ENCODE results near the gene SH3PXD2B.
"Not testable (repeated sequence)": the region's sequence is repeated elsewhere in the genome, so short reads cannot be mapped to it uniquely, and the experiment has no call there.

SH3PXD2B gene

DNA sequence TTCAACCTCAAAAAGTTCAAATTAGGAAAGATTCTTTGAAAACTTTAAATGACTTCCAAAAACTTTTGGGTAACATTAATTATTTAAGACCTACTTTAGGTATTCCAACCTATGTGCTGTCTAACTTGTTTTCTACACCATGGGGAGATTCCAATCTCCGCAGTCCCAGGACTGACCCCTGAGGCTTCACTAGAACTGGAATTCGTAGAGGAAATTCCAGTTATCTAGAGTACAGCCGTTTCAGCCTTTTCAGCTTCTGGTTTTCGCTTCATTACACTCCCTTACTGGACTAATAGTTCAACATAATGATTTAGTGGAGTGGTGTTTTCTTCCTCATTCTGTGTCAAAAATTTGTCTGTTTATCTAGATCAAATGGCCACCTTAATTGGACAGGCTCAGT lies 55.7 kb downstream of the SH3PXD2B start:
- not testable (repeated sequence) for DNase-seq

DNA sequence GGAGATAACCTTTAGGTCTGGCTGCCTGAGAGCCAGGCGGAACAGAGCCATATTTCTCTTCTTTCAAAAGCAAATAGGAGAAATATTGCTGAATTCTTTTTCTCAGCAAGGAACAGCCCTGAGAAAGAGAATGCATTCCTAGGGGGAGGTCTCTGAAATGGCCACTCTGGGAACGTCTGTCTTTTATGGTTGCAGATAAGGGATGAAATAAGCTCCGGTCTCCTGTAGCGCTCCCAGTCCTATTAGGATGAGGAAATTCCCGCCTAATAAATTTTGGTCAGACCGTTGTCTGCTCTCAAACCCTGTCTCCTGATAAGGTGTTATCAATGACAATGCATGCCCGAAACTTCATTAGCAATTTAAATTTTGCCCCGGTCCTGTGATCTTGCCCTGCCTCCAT lies 57.3 kb downstream of the SH3PXD2B start:
- DNase-seq = not testable (repeated sequence)

DNA sequence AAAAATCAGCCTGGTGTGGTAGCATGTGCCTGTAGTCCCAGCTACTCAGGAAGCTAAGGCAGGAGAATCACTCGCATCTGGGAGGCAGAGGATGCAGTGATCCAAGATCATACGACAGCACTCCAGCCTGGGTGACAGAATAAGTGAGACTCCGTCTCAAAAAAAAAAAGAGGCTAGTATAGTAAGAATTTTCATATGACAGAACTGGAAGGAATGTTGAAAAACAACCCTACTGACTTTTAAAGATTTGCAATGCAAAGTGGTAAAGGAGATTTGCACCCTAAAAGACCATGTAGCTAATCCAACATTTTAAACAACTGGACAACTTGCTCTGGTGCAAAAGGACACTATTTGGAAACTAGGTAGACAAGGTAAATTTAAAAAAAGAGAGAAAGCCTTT lies 58.1 kb downstream of the SH3PXD2B start:
- no peak for DNase-seq

DNA sequence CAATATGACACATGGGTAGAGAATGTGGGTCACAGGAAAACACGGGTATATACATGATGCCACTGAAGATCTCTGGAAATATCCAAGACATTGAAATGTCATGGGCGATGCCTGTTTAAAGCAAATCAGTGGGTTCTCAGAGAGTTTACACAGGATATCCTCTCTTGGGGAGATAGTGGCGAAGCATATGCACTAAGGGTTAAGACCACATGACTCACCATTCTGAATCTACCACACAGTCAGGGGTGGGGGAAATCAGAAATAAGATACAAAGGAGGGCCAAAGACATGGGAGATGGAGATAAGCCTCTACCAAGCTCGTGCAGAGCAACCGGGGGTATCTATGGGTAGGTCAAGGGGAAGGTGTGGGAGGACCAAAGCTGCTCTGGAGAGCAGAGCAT lies 58.8 kb downstream of the SH3PXD2B start:
- DNase-seq = no peak

DNA sequence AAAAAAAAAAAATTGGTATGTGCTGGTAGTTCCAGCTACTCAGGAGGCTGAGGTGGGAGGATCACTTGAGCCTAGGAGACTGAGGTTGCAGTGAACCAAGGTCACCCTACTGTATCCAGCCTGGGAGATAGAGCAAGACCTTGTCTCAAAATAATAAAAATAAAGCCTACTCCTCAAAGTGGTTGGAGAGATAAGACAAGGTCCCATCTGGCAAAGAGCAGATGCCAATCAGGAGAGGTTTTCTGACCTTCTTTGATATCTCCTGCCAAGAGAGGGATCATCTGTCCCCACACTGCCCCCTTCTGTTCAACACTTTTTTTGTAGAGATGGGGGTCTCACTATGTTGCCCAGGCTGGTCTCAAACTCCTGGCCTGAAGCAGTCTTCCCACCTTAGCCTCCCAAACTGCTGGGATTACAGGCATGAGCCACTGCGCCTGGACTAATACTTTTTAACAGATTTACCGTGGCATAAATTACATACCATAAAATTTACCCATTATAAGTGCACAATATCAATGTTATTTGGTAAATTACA lies 64.7 kb downstream of the SH3PXD2B start:
- no peak for DNase-seq

DNA sequence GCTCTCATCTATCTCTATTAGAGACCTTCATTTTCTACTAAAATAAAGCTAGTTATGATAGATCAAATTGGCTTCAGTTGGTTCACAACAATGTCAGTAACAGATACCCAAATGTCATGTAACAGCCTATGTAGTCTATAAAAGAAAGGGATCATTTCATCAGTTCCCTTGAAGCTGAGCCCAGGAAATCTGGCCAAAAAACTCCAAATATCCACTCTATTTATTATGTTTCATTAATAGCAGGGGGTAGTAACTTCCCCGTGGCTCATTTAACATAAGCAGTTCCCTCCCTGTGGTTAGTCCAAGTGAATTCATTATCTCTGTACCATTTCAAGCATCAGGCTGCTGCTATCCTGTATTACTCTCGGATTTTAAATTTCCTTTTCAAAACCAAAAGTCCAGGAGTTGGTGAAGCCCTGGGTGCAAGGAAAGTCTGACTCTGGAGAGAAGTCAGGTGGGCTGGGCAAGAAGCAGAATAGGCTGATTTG lies 66.0 kb downstream of the SH3PXD2B start:
- no peak for DNase-seq

DNA sequence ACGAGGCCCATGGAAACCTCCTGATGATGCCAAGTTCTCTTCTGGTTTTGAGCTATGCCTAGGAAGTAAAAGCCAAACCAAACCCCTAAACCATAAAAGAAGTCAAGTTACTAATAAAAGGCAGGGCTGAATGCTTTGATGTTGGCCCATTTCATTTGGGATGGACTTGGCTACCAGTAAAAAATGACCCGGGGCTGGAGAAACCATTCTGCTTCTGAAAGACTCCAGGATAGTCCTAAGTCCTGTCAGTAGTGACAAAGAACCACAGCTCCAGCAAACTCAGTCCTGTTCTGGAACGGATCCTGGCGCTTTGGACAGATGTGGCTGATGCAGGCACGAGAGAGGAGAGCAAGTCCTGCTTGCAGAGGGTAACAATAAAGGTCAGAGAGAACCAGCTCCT lies 68.6 kb downstream of the SH3PXD2B start:
- no peak for DNase-seq

DNA sequence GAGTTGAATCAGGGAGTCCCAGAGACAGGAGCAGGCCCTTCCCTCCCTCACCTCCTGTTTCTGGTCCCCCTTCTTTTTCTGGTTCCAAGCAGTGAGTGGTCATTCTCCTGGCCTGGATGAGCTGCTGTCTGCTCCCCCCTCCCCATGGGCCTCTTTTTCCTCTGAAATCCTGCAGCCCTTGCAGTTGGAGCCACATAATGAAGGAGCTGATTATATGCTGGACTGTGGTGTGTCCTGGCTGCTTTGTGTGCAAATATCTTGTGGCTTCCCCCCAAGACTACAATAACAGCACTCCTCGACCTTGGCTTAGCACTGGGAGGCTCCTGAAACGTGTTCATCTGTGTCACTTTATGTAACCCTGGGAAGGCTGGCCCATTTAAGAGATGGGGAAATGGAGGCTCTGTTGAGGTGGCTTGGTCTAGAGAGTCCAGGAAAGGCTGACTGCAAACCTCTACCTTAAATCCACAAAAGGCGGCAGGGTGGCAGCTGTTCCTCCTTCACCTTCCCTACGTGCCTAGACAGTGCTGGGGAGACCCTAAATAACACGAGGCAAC lies 69.2 kb downstream of the SH3PXD2B start:
- DNase-seq = no peak

DNA sequence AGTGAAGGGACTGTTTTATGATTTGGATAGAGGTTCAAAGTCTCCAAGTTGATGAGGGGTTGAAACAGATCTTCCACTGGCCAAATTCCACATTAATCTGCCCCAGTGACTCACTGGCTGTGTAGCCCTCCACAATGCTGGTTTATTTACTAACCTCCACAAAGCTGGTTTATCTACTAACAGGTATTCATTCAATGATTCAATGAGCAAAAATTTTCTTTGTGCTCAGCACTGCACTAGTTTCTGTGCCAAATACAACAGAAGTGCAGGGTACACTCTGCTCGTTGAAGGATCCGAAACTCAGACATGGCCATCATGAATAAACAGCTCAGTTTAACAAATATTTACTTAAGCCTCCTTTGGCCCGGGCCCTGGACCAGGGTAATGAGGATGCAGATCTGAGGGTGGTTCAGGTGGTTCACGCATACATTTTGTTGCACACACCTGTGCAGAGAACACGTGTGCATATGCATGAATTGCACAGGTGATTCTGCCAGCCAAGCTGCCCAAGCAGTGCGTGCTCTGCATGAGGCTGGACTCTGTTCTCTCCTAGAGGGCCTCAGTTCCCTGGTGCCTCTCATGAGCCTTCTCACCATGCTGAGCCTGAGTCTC lies 71.0 kb downstream of the SH3PXD2B start:
- no peak for DNase-seq

DNA sequence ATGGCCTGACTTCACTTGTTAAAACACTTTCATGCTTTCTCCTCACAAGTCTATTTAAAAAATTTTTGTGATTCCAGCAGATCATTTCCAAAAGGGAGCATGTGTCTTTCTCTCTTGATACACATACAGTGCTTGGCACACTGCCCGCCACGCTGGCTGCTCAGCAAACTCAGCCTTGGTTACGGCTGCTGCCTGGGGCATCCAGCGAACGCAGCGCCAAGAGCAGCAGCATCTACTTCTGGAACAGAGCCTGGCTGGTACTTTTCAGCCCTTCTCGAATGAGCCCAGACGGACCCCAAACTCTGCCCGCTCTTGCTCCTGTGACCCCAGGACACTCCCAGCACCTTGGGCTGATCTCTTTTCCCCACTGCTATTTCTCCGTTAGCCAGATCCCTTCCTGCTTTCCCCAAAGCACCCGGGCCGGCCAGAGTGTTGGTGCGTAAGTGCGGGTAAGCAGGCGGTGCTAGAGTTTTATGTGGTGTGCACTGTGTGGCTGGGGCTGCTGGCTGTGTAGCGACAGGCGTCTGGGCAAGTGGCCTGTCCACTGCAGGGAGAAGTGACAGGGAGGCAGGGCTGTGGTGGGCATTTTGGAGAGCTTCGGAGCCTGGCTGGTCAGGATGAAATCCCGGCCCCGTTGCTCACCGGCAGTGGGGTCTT lies 73.2 kb downstream of the SH3PXD2B start:
- no peak for DNase-seq

DNA sequence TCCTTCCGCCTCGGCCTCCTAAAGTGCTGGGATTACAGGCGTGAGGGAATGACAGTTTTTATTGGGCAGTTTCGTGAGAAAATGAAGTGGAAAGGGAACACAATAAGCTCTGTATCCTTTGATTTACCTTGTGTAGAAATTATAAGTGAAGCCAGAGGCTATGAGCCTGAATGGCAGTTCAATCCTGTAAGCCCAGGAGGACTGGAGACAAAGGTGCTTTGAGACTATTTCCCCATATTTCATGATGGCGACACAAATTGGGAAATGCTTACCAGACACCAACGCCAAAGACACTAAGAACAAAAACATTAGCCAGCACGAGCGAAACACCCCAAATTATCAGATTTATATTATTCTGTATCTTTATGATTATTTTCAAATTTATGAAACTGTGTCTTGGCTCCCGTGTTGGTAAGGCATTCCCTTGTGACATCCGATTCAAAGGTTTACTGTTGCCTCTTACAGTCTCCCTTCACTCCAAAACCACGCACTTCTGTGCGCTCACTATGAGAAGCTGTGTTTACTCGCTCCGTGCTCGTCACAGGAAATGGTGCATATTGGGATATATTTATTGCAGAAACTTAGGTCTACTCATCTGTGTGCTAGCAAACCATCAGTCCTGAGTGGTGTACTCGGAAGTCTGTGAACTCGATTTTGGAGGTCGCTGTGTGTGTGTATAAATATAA lies 73.9 kb downstream of the SH3PXD2B start:
- no peak for DNase-seq

DNA sequence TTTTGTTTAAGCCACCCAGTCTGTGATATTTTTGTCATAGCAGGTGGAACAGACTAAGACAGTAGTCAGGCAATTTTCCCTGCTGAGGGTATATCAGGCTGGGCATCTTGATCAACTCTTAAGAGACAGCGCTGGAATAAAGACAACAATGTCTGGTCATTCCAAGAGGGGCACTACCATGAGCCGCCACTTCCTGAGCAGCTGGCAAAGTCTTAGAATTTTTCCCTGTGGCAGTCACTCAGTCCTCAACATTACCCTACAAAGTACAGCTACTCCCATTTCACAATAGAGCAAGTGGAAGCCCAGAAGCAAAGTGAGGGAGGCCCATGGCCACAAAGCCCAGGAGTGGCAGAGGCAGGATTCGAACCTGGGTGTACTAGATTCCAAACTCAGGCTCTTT lies 74.8 kb downstream of the SH3PXD2B start:
- no peak for DNase-seq

DNA sequence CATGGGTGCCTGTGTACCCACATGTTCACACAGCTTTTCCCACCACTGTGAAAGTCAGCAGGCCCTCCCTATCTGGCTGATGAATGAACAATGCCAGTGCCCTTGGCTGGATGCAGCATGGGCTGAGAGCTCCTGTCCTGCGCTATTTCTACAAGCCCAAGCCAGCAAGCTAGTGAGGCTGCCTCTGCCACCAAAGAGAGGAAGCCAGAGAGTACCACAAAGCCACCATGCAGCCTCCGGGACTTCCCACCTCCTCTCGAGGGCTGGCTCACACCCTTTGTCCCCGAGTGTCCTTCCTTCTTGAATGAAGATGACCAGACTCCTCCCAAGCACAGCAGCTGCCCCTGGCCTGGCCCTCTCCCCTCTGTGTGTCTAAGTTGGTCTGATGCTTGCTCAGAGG lies 76.5 kb downstream of the SH3PXD2B start:
- no peak for DNase-seq

DNA sequence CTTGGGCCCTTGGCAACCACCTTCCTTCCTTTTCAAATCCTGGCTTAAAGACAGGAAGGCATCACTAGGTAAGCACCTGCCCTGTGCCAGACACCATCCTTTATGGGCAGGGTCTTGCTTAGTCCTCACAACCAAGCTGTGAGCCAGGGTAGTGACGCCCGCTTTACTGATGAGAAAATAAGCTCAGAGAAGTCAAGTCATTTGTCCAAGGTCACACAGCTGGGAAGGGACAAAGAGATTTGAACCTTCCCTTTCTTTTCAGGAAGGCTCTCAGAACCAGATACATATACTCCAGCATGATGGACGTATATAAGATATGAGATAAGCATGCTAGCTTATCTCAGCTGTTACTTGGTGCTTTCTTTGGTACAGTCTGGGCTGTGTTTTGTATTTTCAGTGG lies 76.9 kb downstream of the SH3PXD2B start:
- no peak for DNase-seq

DNA sequence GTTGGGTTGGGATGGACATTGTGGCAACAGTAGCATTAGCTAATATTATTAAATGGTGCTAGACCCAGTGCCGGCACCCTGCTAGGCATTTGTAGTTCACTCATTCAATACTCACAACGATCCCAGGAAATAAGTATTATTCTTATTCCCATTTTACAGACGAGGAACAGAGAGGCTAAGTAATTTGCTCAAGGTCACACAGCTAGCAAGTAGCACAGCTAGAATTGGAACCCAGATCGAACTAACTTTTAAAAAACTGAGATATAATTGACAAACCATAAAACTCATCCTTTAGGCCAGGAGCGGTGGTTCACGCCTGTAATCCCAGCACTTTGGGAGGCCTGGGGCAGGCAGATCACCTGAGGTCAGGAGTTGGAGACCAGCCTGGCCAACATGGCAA lies 79.5 kb downstream of the SH3PXD2B start:
- no peak for DNase-seq

DNA sequence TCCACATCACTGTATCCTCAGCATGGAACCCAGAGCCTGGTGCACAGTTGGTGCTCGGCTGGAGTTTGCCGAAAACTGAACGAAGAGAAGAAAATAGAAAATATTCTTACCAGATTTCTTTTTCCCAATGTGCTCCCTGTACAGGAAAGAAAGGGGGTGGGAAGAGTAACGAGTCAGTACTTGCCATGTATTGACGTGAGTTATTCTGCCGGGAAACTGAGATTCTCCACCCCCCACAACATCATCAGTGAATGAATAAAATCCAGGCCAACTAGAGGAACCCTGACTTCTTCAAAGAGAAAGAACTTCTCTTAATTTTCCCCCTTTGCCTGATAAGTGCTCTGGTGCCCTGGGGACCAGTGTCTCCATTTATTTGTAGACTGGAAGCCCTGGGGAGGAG lies 80.6 kb downstream of the SH3PXD2B start:
- no peak for DNase-seq

DNA sequence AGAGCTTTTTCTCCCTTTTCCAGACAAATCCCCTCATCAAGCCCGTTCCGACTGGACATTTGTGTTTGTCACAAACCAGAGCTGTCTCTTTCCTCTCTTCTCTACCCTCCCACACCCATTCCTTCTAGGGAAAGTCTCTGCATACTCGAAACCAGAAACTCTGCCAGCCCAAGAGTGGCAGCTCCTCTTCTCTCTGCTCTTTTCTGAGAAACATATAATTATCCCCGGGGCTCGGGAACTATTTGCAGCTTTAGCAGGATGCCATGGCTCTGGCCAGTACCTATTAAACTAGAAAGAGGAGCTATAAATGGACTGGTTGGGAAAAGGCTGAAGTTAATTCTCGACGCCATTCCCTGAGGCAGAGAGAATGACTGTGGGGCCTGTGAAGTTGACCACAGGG lies 82.6 kb downstream of the SH3PXD2B start:
- DNase-seq = no peak

DNA sequence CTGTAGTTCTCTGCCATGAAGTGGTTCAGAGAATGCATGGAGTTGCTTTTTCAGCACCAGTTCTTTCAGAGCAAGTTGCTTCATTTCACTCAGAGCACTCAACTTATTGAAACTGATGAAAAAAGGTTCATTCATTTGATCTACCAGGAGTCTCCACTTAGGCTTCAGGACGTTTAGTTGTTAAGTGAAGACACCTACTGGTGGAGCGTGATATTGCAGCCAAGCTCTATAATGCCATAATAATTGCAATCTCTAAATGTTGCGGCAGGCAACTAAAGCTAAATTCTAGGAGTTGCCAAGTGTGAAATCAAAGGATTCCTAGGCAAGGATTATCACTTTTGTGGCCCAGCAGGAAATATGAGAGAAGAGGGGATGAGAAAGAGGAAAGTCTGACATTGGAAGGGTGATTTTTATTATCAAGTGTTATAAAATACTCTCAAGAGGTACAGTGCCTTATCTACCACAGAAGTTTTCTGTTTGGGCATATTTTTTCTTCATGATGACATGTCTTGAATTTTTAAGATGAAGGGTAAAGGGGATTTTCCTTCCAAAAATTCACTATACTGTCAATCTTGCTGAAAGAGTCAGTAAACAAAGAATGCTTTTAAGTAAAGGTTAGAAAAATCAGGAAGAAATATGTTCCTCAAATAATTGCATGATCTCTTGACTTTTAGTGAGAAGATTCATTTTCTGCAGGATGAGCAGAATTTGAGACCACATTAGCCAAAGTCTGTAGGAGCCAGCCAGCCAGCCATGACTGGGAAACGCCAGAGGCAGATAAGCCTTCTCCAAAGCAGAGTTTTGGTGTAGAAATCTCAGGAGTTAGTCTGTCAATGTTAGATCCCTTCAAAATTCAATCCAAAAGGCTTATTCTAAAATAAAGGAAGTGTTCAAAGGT lies 83.4 kb downstream of the SH3PXD2B start:
- DNase-seq = peak; percentile 55

DNA sequence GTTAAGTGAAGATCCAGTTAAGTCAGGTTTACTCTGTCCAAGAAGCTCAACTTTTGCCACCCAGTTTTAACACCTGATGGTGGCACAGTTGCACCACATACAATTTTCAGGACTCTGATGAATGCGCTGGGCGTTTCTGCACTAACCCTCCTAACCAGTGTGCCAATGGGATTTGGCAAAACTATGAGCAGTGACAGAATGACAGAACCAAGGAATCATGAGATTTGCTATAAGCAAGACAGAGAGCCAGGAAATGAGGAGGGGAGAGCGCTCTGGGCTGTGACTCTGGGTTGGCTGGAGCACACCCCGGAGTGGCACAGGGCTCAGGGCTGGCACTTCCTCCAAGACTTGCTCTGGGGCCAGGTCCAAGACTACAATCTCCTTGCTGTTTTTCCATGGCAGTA lies 84.1 kb downstream of the SH3PXD2B start:
- DNase-seq = no peak

DNA sequence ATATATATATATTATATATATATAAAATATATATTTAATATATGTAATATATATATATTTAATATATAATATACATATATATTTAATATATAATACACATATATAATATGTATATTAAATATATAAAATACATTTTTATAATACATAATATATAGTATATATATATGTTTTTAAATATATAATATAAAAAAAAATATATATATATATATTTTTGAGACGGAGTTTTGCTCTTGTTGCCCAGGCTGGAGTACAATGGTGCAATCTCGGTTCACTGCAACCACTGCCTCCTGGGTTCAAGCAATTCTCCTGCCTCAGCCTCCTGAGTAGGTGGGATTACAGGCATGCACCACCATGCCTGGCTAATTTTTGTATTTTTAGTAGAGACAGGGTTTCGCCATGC lies 85.6 kb downstream of the SH3PXD2B start:
- DNase-seq = not testable (repeated sequence)

DNA sequence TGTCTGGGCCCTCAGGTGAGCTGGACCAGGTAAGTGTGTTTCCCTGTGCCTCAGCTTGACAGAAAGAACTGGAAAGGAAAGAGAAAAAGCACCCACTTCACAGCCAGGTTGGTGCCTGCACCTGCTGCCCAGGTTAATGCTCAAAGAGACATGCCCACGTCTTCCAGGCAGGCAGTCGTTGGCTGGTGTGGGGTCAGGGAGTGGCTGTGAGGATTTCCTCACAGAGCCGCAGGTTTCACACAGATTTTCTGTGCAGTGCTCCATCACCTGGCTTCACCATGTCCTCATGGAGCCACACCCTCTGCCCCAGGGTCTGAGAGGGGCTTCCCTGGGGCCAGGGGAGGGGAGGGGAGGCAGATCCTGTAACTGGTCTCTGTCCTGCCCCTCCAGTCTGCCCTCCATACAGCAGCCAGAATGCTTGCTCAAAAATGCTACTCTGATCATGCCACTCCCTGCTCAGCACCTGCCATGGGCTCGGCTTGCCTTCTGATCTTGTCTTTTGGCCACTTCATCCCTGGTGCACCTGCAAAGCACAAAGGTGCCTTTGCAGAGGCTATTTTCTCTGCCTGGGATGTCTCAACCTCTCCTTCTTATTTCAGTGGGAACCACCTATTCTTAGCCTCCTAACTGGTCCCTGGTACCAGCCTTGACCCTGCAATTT lies 88.2 kb downstream of the SH3PXD2B start:
- DNase-seq = no peak

DNA sequence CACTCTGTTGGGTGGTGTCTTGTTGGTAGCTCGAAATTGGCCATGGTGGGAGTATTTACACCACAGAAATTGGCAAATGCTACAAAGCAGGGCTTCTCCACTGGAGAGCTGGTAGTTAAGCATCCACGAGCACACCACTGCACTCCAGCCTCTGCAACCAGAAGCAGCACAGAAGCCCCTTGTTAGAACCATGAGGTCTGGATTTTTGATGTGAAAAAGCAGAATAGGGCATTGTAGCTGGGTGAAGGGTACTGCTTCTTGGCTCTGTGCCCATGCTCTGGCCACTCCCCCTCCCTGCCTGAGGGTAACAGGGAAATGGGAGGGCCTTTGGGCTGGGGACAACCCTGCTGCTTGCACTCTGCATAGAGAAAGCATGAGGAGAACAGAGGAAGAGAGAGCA lies 89.6 kb downstream of the SH3PXD2B start:
- DNase-seq = no peak
